Activated effector memory CD4-positive, alpha-beta T cell treated with anti-CD3 and anti-CD28 coated beads, Interleukin-2, amount 50 U/mL, for 16 hours (primary cell): ENCODE measurements around the gene PSME3.

Experiments
- DNase-seq: peaks from one replicate; pipeline ENCODE4 v3.0.0-alpha.2; 2020

The PSME3 gene

GRCh38 chr17:42818379-42818778, 14.8 kb upstream of the PSME3 start:
- no peak for DNase-seq

- peak; percentile 88 for DNase-seq
Observed at GRCh38 chr17:42819939-42820535, 13.2 kb upstream of the PSME3 start.

- no peak for DNase-seq
Observed at GRCh38 chr17:42821176-42821575, 12.0 kb upstream of the PSME3 start.

GRCh38 chr17:42827472-42827871, 5.7 kb upstream of the PSME3 start:
- DNase-seq, result no peak

GRCh38 chr17:42830971-42831370, 2.2 kb upstream of the PSME3 start:
- no peak for DNase-seq

GRCh38 chr17:42832213-42832933, 824 bp upstream of the PSME3 start:
- DNase-seq, result no peak

- no peak for DNase-seq
Observed at GRCh38 chr17:42833767-42834422, 698 bp downstream of the PSME3 start.

- DNase-seq, result no peak
Observed at GRCh38 chr17:42835732-42836131, 2.5 kb downstream of the PSME3 start.

- DNase-seq, result peak; percentile 2
Observed at GRCh38 chr17:42841975-42842685, 8.9 kb downstream of the PSME3 start.

GRCh38 chr17:42843358-42843934, 10.2 kb downstream of the PSME3 start:
- peak; percentile 44 for DNase-seq

- no peak for DNase-seq
Observed at GRCh38 chr17:42844271-42844670, 11.1 kb downstream of the PSME3 start, which contains the start of gene AOC2. Gene AOC2 (plus strand): TSS chr17:42844580. CDS start chr17:42844627, 47 bp downstream.

GRCh38 chr17:42844761-42845555, 11.8 kb downstream of the PSME3 start:
- DNase-seq, result peak; percentile 45

GRCh38 chr17:42845556-42845917, 12.3 kb downstream of the PSME3 start:
- DNase-seq, result no peak

- DNase-seq, result peak; percentile 67
Observed at GRCh38 chr17:42845918-42846593, 12.9 kb downstream of the PSME3 start.

- no peak for DNase-seq
Observed at GRCh38 chr17:42846594-42847280, 13.5 kb downstream of the PSME3 start.

- no peak for DNase-seq
Observed at GRCh38 chr17:42848093-42848492, 14.9 kb downstream of the PSME3 start.

GRCh38 chr17:42849031-42849430, 15.8 kb downstream of the PSME3 start:
- no peak for DNase-seq

GRCh38 chr17:42849451-42850181, 16.4 kb downstream of the PSME3 start:
- no peak for DNase-seq

- no peak for DNase-seq
Observed at GRCh38 chr17:42850954-42851353, 17.8 kb downstream of the PSME3 start, which contains the start of gene AOC3. Gene AOC3 (plus strand): TSS chr17:42851199. CDS start chr17:42851344, 145 bp downstream.
